CMK (cell line): Measurements from ENCODE around the gene SHLD1.
"Not testable (repeated sequence)": the region's sequence is repeated elsewhere in the genome, so short reads cannot be mapped to it uniquely, and the experiment has no call there.

Experiments
- DNase-seq: peaks from one replicate; pipeline ENCODE4 v3.0.0-alpha.2; 2010; ENCODE audit warnings: low read depth

SHLD1 gene, protein sequence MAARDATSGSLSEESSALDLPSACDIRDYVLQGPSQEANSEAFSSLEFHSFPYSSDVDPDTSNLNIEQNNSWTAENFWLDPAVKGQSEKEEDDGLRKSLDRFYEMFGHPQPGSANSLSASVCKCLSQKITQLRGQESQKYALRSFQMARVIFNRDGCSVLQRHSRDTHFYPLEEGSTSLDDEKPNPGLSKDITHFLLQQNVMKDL

DNA sequence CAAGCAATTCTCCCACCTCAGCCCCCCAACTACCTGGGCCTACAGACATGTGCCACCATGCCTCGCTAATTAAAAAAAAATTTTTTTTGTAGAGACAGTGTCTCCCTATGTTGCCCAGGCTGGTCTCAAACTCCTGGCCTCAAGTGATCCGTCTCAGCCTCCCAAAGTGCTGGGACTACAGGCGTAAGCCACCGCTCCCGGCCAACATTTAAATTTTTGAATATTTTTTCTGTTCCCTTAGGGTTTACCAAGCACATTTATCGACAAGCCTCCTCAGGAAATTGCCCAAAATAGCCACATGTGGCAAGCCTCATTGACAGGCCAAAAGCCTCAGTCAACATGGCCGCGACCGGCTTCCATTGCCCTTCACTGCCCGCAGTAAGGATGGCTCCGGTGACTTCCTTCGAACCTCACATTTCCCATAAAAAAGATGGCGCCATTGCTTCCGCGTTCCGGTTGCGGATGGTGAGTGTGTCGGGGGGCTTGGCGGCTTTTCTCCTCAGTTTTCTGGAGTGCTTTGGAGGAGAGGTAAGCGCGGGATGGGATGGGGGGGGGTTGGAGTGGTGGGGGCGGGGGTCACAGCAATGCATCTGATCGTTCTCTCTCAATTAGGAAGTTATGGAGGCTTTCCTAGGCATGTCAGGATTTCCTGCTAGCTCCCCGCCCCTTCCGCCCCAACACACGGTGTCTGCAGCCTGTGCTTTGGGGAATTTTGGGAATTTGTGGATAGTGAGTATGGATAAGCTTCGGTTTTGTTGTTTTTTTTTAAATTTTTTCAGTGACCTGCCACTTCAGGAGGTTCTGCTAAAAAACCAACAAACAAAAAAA lies at the start of gene SHLD1:
Gene SHLD1, plus strand, starts transcription at position 450 of the 828 bp plus-strand sequence. CDS start 22,465 bp downstream, outside the sequence.
- DNase-seq: peak; percentile 60

DNA sequence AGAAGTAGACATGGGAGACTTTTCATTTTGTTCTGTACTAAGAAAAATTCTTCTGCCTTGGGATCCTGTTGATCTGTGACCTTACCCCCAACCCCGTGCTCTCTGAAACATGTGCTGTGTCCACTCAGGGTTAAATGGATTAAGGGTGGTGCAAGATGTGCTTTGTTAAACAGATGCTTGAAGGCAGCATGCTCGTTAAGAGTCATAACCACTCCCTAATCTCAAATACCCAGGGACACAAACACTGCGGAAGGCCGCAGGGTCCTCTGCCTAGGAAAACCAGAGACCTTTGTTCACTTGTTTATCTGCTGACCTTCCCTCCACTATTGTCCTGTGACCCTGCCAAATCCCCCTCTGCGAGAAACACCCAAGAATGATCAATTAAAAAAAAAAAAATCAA lies 47.9 kb upstream of the SHLD1 start:
- not testable (repeated sequence) for DNase-seq

DNA sequence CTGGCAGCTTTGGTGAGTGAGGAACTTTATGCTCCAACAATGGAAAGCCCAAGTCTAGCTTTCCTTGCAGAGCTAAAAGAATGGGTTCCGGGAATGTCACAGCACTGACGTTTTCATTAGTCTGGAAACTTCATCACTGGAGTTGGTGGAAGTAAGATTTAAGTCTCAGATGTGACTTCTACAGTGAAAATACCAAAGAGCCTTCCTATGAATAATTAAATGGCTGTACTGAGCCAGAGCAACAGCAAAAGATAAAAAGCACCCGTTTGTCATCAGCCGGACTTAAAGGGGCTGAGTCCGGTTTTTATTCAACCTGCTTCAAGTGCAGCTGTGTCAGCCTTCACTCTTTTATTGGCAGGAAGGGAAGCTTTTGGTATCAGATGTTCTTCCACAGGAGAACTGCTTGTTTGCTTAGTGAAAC lies 46.5 kb upstream of the SHLD1 start:
- no peak for DNase-seq

DNA sequence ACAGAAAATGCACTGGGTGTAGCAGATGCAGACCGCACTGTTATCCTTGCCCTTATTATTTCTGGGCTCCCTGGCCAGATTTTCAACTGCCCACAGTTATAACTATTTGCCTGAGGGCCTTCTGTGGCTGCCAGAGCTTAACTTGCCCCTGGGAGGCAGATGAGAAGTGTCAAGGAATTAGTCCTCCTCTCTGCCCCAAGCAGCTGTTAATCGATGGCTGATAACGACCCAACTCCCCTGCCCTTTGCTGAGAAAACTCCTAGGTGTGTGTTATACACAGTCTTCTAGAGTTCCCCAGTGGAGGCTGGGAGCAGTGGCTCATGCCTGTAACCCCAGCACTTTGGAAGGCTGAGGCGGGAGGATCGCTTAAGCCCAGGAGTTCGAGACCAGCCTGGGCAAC lies 44.4 kb upstream of the SHLD1 start:
- no peak for DNase-seq

- no peak for DNase-seq
Measured at GRCh38 chr20:5706797-5707196, 43.4 kb upstream of the SHLD1 start.

DNA sequence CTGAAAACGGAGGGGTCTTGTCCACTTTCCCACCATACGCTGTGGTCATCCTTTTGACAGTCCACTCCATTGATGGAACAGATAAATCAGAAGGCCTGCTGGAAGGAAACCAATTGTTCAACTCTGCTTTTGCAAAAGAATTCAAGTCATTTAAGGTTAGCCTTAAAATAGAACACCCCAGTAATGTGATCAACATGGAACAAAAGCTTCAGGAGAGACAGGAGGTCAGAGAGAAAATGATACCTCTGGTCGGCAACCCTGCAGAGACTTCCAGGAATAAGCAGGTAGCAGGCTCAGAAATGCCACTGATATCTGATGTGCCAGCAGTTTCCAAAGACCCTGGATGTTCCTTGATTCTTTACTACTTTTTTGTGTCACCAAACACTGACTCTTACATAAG lies 39.6 kb upstream of the SHLD1 start:
- no peak for DNase-seq

DNA sequence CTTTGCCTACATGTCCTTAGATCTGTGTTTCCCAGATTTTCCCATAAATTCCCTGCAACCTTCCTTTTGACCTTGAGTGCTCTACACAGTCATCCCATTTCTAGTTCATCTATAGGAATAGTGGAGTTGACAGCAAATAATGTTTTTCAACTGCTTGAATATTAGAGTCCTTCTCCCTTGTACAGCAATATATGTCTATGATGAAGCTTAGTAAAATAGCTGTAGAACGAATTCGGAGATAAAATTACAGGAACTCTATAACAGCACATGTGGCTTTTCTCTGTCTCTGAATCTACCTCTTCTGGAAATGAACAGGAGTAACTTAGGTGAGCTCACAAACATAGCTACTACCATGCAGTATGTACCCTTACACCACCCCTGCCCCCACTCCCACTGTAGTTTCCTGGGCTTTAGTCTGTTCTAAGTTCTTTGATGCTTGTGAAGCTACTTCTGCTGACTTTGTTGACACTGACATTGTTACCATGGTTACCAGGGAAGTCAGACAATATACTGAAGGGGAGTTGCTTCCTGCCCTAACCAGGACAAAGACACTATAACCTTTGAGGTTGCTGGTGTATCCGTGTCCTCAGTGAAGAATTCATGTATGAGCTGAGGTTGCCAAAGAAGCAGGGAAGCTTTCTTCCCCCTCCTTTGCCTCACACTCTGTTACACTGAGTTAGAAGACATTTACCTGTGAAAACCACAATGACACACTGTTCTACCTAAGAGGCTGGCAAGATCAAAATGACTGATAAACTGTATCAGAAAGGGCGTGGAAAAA lies 35.8 kb upstream of the SHLD1 start:
- DNase-seq: peak; percentile 24

- DNase-seq: no peak
Measured at GRCh38 chr20:5715071-5715841, 34.9 kb upstream of the SHLD1 start.

DNA sequence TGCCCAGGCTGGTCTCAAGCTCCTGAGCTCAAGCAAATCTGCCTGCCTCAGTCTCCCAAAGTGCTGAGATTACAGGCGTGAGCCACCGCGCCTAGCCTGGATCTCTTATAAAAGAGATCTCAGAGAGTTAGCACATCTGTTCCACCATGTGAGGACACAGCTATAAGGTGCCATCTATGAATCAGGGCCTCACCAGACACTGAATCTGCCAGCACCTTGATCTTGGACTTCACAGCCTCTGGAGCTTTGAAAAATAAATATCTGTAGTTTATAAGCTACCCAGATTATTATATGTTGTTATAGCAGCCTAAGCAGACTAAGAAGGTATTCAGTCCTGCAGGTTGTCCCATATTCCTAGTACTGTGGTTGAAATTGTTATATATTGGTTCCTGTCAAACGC lies 33.2 kb upstream of the SHLD1 start:
- DNase-seq: no peak

DNA sequence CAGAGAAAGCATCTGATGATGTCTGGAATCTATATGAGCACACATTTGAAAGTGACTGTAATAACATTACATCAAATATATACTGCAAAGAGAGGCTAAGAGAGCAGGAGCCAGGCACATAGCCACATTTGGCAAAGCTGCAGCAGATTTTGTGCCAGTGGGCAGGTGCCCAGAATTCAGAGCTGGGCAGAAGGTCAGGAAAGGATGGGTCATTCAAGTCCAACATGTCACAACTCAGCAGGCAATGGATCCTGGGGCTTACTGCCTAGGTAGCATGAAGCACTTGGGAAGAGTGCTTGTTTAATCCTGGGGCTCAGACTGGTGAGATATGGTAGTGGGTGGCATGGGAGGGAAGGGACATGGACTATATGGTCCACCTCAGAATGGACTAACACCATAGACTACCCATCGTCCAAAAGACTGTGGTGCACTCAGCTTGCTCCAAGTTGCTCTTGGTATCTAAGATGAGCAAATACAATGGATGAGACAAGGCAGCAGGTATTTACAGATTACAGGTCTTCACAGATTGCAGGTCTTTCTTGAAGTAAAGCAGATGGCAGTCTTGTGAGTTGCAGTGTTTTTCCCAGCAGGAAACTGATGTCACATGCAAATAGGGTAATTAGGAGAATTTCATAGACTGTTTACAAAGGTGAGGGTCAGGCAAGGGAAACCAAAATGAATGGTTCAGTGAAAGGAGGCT lies 31.2 kb upstream of the SHLD1 start:
- no peak for DNase-seq

- DNase-seq: no peak
Measured at GRCh38 chr20:5719861-5720403, 30.3 kb upstream of the SHLD1 start.

DNA sequence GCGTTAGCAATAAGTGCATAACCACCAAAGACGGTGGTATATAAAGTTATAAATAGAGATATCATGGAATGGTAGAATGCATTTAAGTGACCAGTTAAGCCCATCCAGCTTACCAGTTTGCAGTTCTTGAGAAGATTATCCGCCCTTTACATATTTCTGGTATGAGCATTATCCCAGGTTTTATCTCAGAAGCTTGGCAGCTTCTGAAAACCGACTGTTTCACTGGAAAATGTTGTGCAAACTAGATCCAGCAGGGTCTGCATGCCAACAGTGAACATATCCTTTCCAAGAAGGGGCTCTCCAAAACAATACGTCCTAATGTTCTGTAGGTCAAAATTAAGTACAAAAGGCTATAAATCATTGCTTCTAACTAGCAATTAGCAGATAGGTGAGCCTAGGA lies 29.5 kb upstream of the SHLD1 start:
- DNase-seq: no peak

GRCh38 chr20:5721356-5721755 lies 28.8 kb upstream of the SHLD1 start:
- DNase-seq: not testable (repeated sequence)

GRCh38 chr20:5722927-5723326 lies 27.3 kb upstream of the SHLD1 start:
- no peak for DNase-seq

DNA sequence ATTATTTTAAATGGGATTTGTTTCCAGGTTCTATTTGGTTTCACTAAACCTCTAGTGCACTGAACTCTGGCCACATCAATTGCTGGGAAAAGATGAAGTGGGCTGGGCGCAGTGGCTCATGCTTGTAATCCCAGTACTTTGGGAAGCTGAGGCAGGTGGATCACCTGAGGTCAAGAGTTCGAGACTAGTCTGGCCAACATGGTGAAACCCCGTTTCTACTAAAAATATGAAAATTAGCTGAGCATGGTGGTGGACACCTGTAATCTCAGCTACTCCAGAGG lies 25.1 kb upstream of the SHLD1 start:
- DNase-seq: not testable (repeated sequence)

GRCh38 chr20:5727018-5727515 lies 23.1 kb upstream of the SHLD1 start:
- DNase-seq: no peak

GRCh38 chr20:5729348-5729747 lies 20.9 kb upstream of the SHLD1 start:
- DNase-seq: no peak

DNA sequence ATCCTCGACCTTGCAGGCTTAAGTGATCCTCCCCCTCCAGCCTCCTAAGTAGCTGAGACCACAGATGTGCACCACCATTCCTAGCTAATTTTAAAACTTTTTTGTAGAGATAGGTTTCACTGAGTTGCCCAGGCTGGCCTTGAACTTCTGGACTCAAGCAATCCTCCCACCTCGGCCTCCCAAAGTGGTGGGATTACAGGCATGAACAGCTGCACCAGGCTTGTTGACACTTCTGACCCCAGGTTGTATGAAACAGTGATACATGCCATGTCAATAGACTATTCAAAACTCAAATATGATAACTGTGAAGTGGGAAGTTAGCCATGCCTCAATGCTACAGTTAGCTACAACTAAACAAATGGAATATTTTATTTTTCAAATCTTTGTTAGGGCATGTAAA lies 20.1 kb upstream of the SHLD1 start:
- no peak for DNase-seq

DNA sequence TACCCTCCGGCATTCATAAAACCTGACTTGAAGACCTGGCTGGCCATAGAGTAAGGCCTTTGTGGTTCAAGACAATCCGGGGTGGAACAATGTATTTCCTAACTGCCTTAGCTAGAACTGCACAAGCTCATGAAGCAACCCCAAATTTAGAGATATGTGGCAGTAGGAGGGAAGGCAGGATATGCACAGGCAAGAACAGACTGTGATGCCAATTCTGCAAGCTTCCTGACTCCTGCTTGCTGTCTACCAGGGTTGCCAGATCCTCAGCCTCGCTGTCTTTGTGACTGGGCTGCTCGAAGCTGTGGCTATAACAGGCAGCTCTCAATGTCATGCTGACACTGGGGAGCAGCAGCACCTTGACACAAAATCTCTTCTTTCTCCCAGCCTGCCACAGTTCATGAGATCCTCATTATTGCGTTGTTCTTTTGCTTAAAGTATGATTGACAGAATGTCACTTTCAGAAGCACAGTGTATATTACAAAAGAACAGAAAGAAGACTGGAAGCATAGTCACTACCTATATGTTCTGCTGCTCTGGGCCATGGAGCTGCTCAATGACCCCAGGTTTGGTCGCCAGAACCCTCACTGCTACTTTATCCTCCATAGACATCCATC lies 18.3 kb upstream of the SHLD1 start:
- no peak for DNase-seq

- DNase-seq: no peak
Measured at GRCh38 chr20:5734602-5735001, 15.6 kb upstream of the SHLD1 start.
